Large intestine (tissue), 3 donors: ENCODE data around the gene GBGT1. TPM values are rescaled to one million over a fixed set of nuclear protein-coding genes. Genes with fewer than 3 reads are reported as not detected.

Experiments used
- DNase-seq, 2 donors: peaks; one replicate each; pipeline versions ENCODE4 v3.0.0 to v3.0.0-alpha.2; 2013
- H3K27ac ChIP-seq: one replicate; pipeline ENCODE4 v1.5.1; 2013; ENCODE audit warnings: low read length
- H3K27me3 ChIP-seq: 2 replicates; pipeline ENCODE4 v1.6.1; 2013; ENCODE audit warnings: low read length; ENCODE audit not compliant: control insufficient read depth, insufficient read depth
- H3K36me3 ChIP-seq: 2 replicates; pipeline ENCODE4 v1.6.1; 2013; ENCODE audit warnings: low read length; ENCODE audit not compliant: control insufficient read depth, insufficient read depth
- H3K4me1 ChIP-seq: one replicate; pipeline ENCODE4 v1.6.1; 2013; ENCODE audit warnings: low read length; ENCODE audit not compliant: control insufficient read depth, insufficient read depth
- H3K4me3 ChIP-seq: one replicate; pipeline ENCODE4 v1.5.1; 2013; ENCODE audit warnings: low read length
- H3K9me3 ChIP-seq: one replicate; pipeline ENCODE4 v1.6.1; 2013; ENCODE audit warnings: mild to moderate bottlenecking, low read depth, low read length, moderate library complexity; ENCODE audit not compliant: control insufficient read depth
- WGBS: methylation state at CpG from one replicate; pipeline ENCODE4 v1.1.5; 2013; ENCODE audit warnings: low lambda C conversion rate; ENCODE audit not compliant: insufficient coverage; 5-methylcytosine and 5-hydroxymethylcytosine counted together
- polyA plus RNA-seq: library from polyadenylated mRNA; unstranded; fragments of 120-200 nt; gene quantifications from one replicate; pipeline ENCODE4 v1.2.1, GENCODE V29; 2013

The GBGT1 gene
- polyA plus RNA-seq, 1 donor, result 8.7 TPM

DNA sequence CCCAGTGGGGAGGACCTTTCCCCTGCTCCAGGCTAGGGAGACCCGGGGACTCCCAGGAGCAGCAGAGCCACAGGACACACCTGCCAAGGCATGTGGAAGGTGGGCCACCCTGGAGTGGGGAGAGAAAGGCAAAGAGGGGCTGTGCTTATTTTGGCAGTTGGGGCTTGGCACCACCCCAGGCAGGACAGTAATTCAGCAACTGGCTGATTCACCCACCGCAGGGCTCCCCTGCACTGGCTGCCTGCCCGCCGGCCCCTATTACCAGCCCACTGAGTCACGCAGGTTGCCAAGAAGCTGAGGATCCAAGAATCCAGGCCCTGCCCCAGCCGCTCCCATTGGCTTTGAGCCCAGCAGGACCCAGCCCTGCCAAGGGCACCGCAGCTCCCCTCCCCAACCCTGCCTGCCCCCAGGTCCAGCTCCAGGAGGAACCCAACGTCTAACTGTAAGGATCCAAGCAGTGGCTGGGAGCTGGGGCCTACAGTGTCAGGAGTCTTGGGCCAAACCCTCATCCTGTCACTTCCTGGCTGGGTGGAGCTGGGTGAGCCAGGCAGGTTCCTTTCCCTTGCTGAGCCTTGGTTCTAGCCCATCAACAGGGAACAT is 28.5 kb downstream of the GBGT1 start:
- Histone ChIP-seq H3K4me3 (no peak overlapping the region), H3K36me3 (peaks cover 3% of the 10 kb centered on the region), H3K27me3 (no peaks in the 10 kb centered on the region), H3K4me1 (peaks cover 51% of the 10 kb centered on the region), H3K27ac (peak overlapping the region; percentile 90), H3K9me3 (no peaks in the 10 kb centered on the region)
- DNase-seq, result peak; percentile 68 to 79
- WGBS, result no CpG with 5 or more reads among the region's 8 CpGs

DNA sequence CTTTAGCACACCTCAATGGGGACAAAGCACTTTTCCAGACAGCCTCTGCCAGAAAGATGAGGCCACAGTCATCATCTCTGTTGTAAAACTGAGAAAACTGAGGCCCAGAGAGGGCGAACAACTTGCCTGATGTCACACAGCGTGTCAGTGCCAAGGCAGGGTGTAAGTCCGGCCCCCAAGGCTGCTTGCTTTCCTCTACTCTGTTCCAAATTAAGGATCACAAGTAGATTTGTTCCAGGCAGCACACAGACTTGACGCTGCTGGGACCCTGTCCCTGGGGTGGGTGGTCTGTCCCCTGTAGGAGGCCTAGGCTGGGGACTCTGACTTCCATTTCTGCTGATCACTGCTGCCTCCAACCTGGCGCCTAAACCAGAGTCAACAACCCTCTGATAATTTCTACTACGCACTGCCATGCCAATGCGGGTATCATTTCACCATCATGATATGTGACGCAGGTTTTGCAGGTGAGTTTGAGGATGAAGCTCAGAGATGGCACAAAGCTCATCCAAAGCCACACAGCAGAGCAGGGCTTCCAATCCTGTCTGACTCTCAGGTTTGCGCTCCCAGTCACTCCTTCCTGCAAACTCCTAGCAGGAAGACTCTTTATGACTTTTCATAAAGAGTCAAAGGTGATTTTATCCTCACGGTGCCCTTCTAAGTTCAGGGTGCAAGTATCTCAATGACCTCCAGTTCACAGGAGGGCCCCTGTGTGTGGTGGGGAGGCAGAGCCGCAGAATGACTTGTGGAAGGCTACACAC is 29.1 kb downstream of the GBGT1 start:
- Histone ChIP-seq H3K36me3 (peaks cover 3% of the 10 kb centered on the region), H3K27ac (peak overlapping the region; percentile 90), H3K4me3 (no peak overlapping the region), H3K4me1 (peaks cover 47% of the 10 kb centered on the region), H3K27me3 (no peaks in the 10 kb centered on the region), H3K9me3 (no peaks in the 10 kb centered on the region)
- WGBS, result no CpG with 5 or more reads among the region's 11 CpGs
- peak; percentile 55 to 74 for DNase-seq

- Histone ChIP-seq H3K36me3 (peaks cover 3% of the 10 kb centered on the region), H3K9me3 (no peaks in the 10 kb centered on the region), H3K4me3 (no peak overlapping the region), H3K4me1 (peaks cover 39% of the 10 kb centered on the region), H3K27ac (peak overlapping the region; percentile 90), H3K27me3 (no peaks in the 10 kb centered on the region)
- peak; percentile 94 to 96 for DNase-seq
- WGBS, result no CpG with 5 or more reads among the region's 21 CpGs
These were observed 29.9 kb downstream of the GBGT1 start for GRCh38 chr9:133133681-133134387.

- Histone ChIP-seq H3K4me3 (no peak overlapping the region), H3K4me1 (peaks cover 39% of the 10 kb centered on the region), H3K36me3 (peaks cover 9% of the 10 kb centered on the region), H3K9me3 (no peaks in the 10 kb centered on the region), H3K27ac (no peak overlapping the region), H3K27me3 (no peaks in the 10 kb centered on the region)
- no peak for DNase-seq
- WGBS, result no CpG with 5 or more reads among the region's 16 CpGs
These were observed 31.5 kb downstream of the GBGT1 start for GRCh38 chr9:133132174-133132573.

DNA sequence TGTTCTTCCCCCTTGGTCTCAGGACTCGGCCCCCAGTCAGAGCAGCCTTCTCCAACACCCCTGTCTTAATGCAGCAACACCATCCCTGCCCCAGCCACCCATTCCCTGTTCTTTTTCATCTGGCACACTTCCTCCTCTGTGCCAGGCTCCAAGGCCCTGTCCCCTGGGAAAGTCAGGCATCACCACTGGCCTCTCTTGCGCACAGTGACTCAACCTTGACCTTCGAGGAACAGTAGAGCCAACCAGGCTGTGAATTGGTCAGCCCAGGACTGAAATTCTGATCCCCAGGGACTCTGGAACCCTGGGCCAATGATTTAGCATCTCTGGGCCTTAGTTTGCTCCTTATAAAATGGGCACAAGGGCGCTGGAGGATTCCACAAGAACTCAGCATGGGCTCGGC is 32.2 kb downstream of the GBGT1 start:
- Histone ChIP-seq H3K4me1 (peaks cover 44% of the 10 kb centered on the region), H3K27me3 (no peaks in the 10 kb centered on the region), H3K4me3 (no peak overlapping the region), H3K36me3 (peaks cover 12% of the 10 kb centered on the region), H3K27ac (no peak overlapping the region), H3K9me3 (no peaks in the 10 kb centered on the region)
- WGBS, result no CpG with 5 or more reads among the region's 5 CpGs
- DNase-seq, result no peak

- Histone ChIP-seq H3K4me3 (no peak overlapping the region), H3K9me3 (no peaks in the 10 kb centered on the region), H3K27ac (no peak overlapping the region), H3K36me3 (peaks cover 12% of the 10 kb centered on the region), H3K27me3 (no peaks in the 10 kb centered on the region), H3K4me1 (peaks cover 39% of the 10 kb centered on the region)
- no peak for DNase-seq
- no CpG with 5 or more reads among the region's 10 CpGs for WGBS
These were observed 32.9 kb downstream of the GBGT1 start for GRCh38 chr9:133130685-133131244.

GRCh38 chr9:133129001-133129795 is 34.5 kb downstream of the GBGT1 start:
- Histone ChIP-seq H3K9me3 (no peaks in the 10 kb centered on the region), H3K4me1 (peaks cover 25% of the 10 kb centered on the region), H3K36me3 (peaks cover 12% of the 10 kb centered on the region), H3K27ac (no peak overlapping the region), H3K4me3 (no peak overlapping the region), H3K27me3 (no peaks in the 10 kb centered on the region)
- no CpG with 5 or more reads among the region's 29 CpGs for WGBS
- no peak for DNase-seq

- no peak for DNase-seq
- no CpG with 5 or more reads among the region's 13 CpGs for WGBS
- H3K9me3 ChIP-seq, result no peaks in the 10 kb centered on the region
- peaks cover 12% of the 10 kb centered on the region for H3K36me3 ChIP-seq
- H3K27ac ChIP-seq, result no peak overlapping the region
- no peaks in the 10 kb centered on the region for H3K27me3 ChIP-seq
- peaks cover 25% of the 10 kb centered on the region for H3K4me1 ChIP-seq
- no peak overlapping the region for H3K4me3 ChIP-seq
These were observed 35.6 kb downstream of the GBGT1 start for GRCh38 chr9:133128152-133128551.

GRCh38 chr9:133127340-133127981 is 36.3 kb downstream of the GBGT1 start:
- Histone ChIP-seq H3K36me3 (peaks cover 12% of the 10 kb centered on the region), H3K27me3 (no peaks in the 10 kb centered on the region), H3K27ac (no peak overlapping the region), H3K4me1 (peaks cover 26% of the 10 kb centered on the region), H3K4me3 (no peak overlapping the region), H3K9me3 (no peaks in the 10 kb centered on the region)
- no CpG with 5 or more reads among the region's 23 CpGs for WGBS
- no peak for DNase-seq
